GM18526 (cell line): ENCODE results near the gene TEX11.

Experiments used
- POLR2A ChIP-seq: IDR thresholded peaks from 3 replicates; pipeline ENCODE4 v1.6.1; 2011; ENCODE audit not compliant: insufficient read length; ENCODE audit errors: extremely low read depth

The TEX11 gene

DNA sequence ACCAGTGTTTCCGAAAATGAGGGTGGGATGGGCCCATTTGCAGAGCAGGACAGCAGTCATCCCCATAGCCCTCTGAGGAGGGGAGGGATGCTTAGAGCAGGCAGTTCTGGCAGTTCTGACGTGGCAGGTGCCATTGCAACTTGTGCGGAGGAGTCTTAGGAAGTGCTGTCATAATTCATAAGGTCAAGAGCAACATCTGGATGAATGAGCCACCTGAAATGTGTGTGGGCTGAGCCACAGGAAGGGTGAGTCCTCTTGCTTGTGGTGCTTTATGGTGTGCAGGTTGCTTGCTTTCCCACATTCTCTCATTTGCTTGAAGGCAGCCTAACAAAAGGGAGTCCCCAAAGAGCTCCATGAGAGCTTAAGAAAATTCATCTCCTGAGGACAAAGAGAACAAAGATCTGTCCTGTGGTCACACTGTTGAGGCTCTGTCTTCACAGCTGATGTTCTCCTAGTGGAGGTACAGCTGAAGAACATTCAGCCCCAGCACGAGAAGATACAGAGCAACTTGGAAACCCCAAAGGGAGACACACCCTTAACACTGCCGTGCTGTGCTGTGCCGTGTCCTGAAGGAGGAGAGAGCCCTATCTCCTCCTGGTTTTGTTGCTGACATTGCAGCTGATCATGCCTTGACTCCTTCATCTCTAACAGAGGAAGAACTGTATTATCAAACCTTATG, 403.6 kb downstream of the TEX11 start:
- TF ChIP-seq POLR2A = no peak

DNA sequence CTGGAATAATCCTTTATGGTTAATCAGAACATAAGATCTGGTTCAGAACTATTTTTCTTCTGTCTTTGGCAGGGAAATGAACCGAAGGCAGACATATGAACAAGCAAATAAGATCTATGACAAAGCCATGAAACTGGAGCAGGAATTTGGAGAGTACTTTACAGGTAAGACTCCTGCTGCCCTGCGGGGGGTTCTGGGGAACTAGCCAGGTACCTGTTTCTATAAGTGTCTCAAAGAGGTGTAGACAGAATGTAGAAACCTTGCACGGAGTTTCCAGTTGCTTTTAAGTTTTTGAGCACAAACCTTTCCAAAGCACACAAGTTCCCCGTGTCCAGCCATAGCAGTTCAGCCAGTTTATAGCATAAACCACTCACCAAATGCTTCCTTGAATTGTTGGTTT, 407.7 kb downstream of the TEX11 start:
- TF ChIP-seq POLR2A = no peak

DNA sequence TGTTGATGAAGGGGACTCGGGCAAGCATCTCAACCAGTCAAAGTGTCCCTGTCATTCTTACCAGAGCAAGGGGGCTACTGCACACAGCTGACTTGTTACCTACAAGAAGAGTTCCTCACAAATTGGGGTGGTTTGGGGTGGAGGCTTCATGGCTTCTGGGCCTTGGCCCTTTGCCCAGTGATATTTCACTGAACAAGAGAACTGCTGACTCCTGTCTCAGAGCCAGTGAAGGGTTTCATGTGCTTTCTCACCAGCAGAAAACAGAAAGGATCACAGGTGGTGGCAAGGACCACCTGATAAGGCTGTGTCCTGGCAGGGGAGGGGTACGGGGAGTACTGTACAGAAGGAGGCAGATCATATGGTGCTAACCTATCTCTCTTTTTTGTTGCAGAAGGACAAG, 410.4 kb downstream of the TEX11 start:
- no peak for TF ChIP-seq POLR2A

DNA sequence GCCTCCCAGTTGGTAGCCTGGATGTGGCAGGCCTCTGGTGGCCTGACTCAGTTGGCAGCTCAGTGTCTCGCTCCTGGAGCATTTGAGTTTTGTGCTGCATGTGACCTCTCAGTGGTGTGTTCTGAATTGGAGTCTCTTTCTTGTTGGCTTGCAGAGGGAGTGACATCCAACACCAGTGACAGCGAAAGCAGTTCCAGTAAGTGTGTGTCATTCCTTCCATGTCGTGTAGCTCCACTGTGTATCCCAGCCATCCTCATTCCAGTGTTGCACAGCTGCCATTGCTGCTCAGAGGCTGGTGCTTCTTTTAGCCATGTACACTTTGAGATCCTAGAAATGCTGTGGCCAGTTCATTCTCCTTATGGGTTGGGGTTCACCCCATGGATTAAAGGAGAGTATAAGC, 411.5 kb downstream of the TEX11 start:
- no peak for TF ChIP-seq POLR2A

DNA sequence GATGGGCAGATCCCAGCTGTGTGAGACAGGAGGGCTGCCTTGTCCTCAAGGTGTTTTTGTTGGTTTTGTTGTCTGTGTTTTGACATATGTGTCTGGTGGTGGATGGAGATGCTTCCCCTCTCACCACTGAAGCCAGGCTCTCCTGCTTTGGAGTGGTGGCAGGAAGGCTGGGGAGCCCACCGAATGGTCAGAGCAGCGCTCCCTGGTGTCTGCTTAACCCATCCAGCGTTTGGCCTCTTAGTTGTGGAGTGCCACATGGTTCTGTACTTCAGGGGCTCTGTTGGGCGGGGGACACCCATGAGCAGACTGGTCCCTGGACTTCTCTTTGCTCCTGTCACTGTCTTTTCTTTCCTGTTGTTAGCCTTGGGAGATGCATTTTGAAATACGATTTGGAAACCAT, 412.0 kb downstream of the TEX11 start:
- no peak for TF ChIP-seq POLR2A

DNA sequence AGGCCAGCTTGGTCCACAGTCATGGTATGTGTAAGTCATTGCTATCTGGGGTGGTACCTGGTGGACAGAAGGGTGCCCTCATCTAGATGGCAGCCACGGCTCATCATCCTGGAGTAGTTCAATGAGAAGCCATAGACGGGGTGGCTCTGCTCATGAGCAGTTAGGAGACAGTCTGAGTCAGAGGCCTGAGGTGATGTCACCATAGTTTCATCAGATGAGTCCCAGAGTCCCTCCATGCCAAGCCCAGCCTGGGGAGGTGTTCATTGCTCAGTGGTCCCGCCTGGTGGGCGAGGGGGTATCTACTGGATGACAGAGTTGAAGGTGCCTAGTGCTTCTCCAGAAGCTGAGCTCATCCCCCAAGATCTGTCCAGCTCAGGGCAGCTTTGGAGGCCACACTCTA, 414.1 kb downstream of the TEX11 start:
- TF ChIP-seq POLR2A = no peak

DNA sequence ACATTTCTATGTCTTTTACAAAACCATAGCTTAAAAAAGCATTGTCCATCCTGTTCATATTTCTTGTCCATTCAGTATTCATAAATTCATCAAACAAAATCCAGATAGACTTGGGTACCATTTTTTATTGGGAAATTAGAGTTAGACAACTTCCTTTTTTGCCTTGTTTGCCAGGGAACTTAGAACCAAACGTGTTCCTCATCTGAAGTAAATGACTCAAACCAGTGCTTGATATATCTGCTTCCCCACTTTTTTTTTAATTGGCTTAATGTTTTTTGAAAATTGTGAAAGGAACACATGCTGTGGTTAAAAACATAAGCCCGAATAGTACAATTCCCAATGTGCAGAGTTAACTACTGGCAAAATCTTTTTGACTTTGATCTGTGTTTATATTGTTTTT, 419.7 kb downstream of the TEX11 start:
- no peak for TF ChIP-seq POLR2A

DNA sequence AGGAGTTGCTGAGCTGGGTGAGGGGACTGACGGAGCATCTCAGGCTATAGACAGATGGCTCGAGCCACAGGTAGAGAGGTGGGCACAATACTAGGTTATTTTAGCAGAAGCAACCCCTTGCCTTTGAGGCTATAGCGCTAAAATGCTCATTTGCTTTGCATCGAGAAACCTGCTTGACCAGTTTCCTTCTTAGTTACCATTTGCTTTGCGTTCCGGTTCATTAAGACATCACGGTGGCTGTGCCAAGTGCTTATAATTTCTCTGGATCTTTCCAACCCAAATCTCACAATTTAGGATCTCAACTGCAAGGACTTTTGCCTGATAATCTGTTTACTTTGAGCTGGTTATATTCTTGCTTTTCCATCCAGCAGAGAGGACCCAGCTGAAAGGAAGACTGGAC, 423.0 kb downstream of the TEX11 start:
- TF ChIP-seq POLR2A = no peak

DNA sequence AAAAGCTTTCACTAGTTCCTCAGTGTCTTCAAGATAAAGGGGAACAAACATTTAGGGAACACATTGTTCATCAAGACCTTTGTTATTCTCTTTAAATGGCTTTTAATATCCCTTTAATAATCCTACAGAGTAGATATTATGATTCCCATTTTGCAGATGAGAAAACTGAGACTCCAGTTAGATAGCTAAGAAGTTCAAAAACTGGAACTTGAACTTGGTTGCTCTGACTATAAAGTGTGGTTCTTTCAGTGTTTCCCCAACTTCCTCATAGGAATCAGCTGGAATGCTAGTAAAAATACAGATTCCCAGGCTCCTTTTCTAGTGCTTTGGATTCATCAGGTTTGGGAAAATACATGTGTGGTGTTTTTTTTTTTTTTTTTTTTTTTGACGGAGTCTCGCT, 426.2 kb downstream of the TEX11 start:
- TF ChIP-seq POLR2A = no peak

DNA sequence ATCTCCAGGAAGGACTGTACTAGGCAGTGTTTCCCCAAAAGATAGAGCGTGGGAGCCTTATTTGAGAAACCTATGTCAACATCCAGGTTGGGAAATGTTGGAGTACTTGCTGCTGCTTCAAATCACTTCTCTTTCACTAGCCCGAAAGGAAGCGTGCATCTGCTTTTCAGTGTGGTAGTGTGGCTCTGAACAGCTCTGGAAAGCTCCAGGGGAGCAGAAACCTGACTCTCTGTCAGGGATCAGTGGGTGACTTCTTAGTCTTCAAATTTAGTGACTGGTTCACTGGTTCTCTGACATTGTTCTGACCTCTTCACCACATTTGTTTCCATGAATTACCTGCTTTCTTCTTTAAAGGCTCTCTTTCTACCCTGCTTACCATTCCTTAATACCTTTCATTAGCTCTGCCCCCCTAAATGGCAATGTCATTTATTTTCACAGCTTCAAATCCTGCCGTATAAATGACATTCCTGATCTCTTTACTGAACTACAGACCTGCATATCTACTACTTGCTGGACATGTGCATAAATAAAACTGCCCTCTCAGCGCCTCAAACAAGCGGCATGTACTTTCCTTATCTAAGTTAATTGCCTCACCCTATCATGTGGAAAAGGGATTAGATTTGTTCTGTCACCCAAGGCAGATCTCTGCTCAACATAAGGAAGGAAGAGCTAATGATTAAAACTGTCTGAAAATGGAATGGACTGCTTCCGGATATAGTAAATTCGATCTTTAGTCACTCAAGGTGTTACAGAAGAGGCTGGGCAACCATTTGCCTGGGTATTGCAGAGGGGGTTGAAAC, 426.8 kb downstream of the TEX11 start:
- no peak for TF ChIP-seq POLR2A

DNA sequence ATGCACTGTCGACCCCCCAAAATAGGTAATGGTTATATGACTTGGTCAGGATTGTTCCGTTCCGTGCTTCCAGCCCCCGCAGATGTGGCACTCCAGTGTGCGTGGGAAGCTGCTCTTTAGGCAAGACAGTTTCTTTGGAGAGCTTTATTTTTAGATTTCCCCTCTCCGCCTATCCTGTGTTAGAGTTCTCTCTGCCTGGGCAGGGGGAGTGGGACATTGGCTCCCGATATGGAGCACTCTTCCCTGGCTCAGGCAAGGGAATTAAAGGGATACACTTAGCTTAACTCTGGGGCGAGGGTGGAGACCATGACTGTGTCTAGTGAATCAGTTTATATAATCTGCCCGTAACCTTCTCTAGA, 427.9 kb downstream of the TEX11 start:
- no peak for TF ChIP-seq POLR2A

DNA sequence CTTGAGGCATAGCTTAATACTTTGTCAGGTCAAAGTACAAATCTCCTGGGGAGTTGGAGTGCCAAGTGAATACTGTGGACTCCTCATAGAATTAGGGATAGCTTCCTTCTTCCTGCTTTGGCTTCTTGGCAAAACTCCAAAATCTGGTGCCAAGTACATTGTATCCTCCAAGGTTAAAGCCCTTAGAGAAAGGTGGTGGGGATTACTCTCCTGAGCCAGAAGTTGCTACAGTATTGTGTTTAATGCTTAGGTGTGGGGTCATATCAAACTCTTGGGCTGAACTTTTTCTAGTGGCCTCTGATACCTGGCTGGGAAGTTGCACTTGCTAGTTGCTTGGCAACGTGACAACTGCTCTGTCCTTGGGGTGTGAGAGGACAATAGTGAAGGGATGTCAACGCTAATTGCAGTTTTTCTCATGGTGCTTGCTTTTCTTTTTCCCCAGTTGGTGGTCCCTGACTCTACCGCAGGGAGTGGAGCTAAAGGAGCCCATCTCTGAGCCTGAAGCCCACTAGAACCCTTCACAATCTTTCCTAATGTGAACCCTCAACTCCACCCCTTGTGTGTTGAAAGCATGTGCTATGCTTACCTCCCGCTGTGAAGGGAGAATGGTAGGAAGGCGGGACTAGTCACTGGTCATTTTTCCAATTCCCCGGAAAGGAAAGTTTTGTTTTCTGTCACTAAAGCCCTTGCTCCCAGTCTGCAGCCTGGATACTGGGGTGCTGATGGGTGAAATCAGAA, 428.4 kb downstream of the TEX11 start:
- no peak for TF ChIP-seq POLR2A

DNA sequence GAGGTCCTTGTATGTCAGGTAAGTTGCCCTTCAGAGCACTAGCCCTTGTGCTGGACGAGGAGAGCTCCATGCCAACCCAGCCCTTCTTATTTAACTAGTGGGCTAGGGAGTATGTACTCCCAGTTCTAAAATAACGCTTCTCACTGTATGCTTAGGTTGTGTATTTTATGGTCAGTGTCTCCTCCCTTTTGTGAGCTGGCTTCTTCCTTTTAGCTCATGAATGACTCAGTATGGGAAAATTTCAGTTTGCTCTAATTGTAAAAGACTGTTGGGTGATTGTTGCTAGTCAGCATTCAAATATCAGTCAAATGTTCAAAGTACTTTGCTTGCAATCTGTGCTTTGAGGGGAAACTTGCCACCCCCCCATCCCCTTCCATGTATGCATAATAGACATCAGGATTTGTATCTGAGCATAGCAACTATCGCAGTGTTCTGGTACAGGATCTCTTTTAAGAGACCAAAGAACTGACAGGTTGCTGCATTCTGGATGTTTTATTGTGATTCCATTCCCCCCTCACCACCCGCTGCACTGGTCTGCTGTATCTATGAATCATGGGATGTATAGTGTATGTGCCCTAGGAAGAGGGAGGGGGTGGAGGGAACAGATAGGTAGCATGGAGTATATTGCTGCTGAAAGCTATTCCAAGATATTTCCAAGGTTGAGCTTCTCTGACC, 429.1 kb downstream of the TEX11 start:
- no peak for TF ChIP-seq POLR2A
